Parathyroid adenoma (tissue), 2 donors: ENCODE data around the gene CD300E.

Experiments
- H2AFZ ChIP-seq: fragments of 300-600 bp; sonication (generic); one replicate; pipeline ENCODE4 v1.7.0; 2017; ENCODE audit warnings: antibody characterized with exemption, mild to moderate bottlenecking
- H3K27ac ChIP-seq: fragments of 300-600 bp; sonication (generic); one replicate; pipeline ENCODE4 v1.7.0; 2017
- H3K27me3 ChIP-seq: fragments of 300-600 bp; sonication (generic); one replicate; pipeline ENCODE4 v1.7.0; 2017; ENCODE audit warnings: low read length; ENCODE audit not compliant: control insufficient read depth, insufficient read depth
- H3K36me3 ChIP-seq: fragments of 300-600 bp; sonication (generic); one replicate; pipeline ENCODE4 v1.7.0; 2017; ENCODE audit warnings: low read length; ENCODE audit not compliant: control insufficient read depth, insufficient read depth
- H3K4me1 ChIP-seq: fragments of 300-600 bp; sonication (generic); one replicate; pipeline ENCODE4 v1.7.0; 2017; ENCODE audit warnings: control low read depth
- H3K4me2 ChIP-seq: fragments of 300-600 bp; sonication (generic); one replicate; pipeline ENCODE4 v1.7.0; 2017; ENCODE audit warnings: low read length
- H3K4me3 ChIP-seq: fragments of 300-600 bp; sonication (generic); one replicate; pipeline ENCODE4 v1.7.0; 2017; ENCODE audit warnings: low read depth, low read length
- H3K79me2 ChIP-seq: fragments of 300-600 bp; sonication (generic); one replicate; pipeline ENCODE4 v1.7.0; 2017; ENCODE audit warnings: control low read depth
- H3K9ac ChIP-seq: fragments of 300-600 bp; sonication (generic); one replicate; pipeline ENCODE4 v1.7.0; 2017; ENCODE audit warnings: mild to moderate bottlenecking
- H3K9me3 ChIP-seq: fragments of 300-600 bp; sonication (generic); one replicate; pipeline ENCODE4 v1.7.0; 2017; ENCODE audit warnings: low read length; ENCODE audit not compliant: control insufficient read depth
- CTCF ChIP-seq: fragments of 300-600 bp; sonication (generic); IDR thresholded peaks from one replicate; pipeline ENCODE4 v1.7.0; 2017; ENCODE audit warnings: antibody characterized with exemption, mild to moderate bottlenecking
- donor health status: primary hyperparathyroidism.

The CD300E gene

GRCh38 chr17:74608511-74608910 is 15.0 kb downstream of the CD300E start:
- H3K79me2 ChIP-seq, result no peaks in the 10 kb centered on the region
- no peak for TF ChIP-seq CTCF
- H3K9me3 ChIP-seq, result no peaks in the 10 kb centered on the region
- no peak overlapping the region for H3K4me3 ChIP-seq
- H2AFZ ChIP-seq, result no peak overlapping the region
- no peak overlapping the region for H3K9ac ChIP-seq
- H3K27ac ChIP-seq, result no peak overlapping the region
- no peaks in the 10 kb centered on the region for H3K27me3 ChIP-seq
- no peaks in the 10 kb centered on the region for H3K36me3 ChIP-seq
- H3K4me1 ChIP-seq, result no peaks in the 10 kb centered on the region
- no peak overlapping the region for H3K4me2 ChIP-seq

- TF ChIP-seq CTCF, result no peak
- H3K79me2 ChIP-seq, result no peaks in the 10 kb centered on the region
- H2AFZ ChIP-seq, result no peak overlapping the region
- H3K9me3 ChIP-seq, result no peaks in the 10 kb centered on the region
- no peak overlapping the region for H3K4me2 ChIP-seq
- no peaks in the 10 kb centered on the region for H3K4me1 ChIP-seq
- H3K27me3 ChIP-seq, result no peaks in the 10 kb centered on the region
- no peak overlapping the region for H3K4me3 ChIP-seq
- no peak overlapping the region for H3K27ac ChIP-seq
- no peak overlapping the region for H3K9ac ChIP-seq
- H3K36me3 ChIP-seq, result no peaks in the 10 kb centered on the region
Measured at GRCh38 chr17:74607221-74607620, 16.3 kb downstream of the CD300E start.

GRCh38 chr17:74606050-74606449 is 17.5 kb downstream of the CD300E start:
- H3K27ac ChIP-seq, result no peak overlapping the region
- H3K4me2 ChIP-seq, result no peak overlapping the region
- H3K9me3 ChIP-seq, result no peaks in the 10 kb centered on the region
- H3K36me3 ChIP-seq, result no peaks in the 10 kb centered on the region
- no peak overlapping the region for H2AFZ ChIP-seq
- H3K9ac ChIP-seq, result no peak overlapping the region
- H3K4me1 ChIP-seq, result no peaks in the 10 kb centered on the region
- H3K79me2 ChIP-seq, result no peaks in the 10 kb centered on the region
- no peak overlapping the region for H3K4me3 ChIP-seq
- no peak for TF ChIP-seq CTCF
- H3K27me3 ChIP-seq, result no peaks in the 10 kb centered on the region

- TF ChIP-seq CTCF, result no peak
- H3K36me3 ChIP-seq, result no peaks in the 10 kb centered on the region
- H2AFZ ChIP-seq, result no peak overlapping the region
- no peak overlapping the region for H3K9ac ChIP-seq
- no peak overlapping the region for H3K4me2 ChIP-seq
- H3K79me2 ChIP-seq, result no peaks in the 10 kb centered on the region
- no peaks in the 10 kb centered on the region for H3K27me3 ChIP-seq
- no peaks in the 10 kb centered on the region for H3K9me3 ChIP-seq
- no peaks in the 10 kb centered on the region for H3K4me1 ChIP-seq
- no peak overlapping the region for H3K27ac ChIP-seq
- no peak overlapping the region for H3K4me3 ChIP-seq
Measured at GRCh38 chr17:74605361-74605760, 18.2 kb downstream of the CD300E start.

GRCh38 chr17:74604761-74605160 is 18.8 kb downstream of the CD300E start:
- Histone ChIP-seq H3K9me3 (no peaks in the 10 kb centered on the region), H2AFZ (no peak overlapping the region), H3K4me2 (no peak overlapping the region), H3K4me3 (no peak overlapping the region), H3K4me1 (no peaks in the 10 kb centered on the region), H3K27me3 (no peaks in the 10 kb centered on the region), H3K36me3 (no peaks in the 10 kb centered on the region), H3K27ac (no peak overlapping the region), H3K9ac (no peak overlapping the region), H3K79me2 (no peaks in the 10 kb centered on the region)
- no peak for TF ChIP-seq CTCF
